CD14-positive monocyte (primary cell): ENCODE measurements around the gene CDC6. TPM values are rescaled to one million over a fixed set of nuclear protein-coding genes. Genes with fewer than 3 reads are reported as not detected.

Experiments
- DNase-seq, 3 donors: peaks; one replicate each; pipeline ENCODE4 v3.0.0-alpha.2; 2011 to 2022
- H2AFZ ChIP-seq: 2 replicates; pipeline ENCODE4 v1.6.0; 2012; ENCODE audit warnings: mild to moderate bottlenecking, low read depth, low read length, inconsistent platforms; ENCODE audit not compliant: insufficient read depth, poor library complexity, severe bottlenecking
- H3K27ac ChIP-seq, 2 donors: 1 replicate in 1 of 2; 2 replicates in 1 of 2; pipeline ENCODE4 v1.5.1; 2012 to 2013; ENCODE audit warnings: low read length in 2 of 2, control low read depth in 1 of 2, inconsistent platforms in 1 of 2, low read depth in 1 of 2, mild to moderate bottlenecking in 1 of 2
- H3K27me3 ChIP-seq, 2 donors: one replicate each; pipeline versions ENCODE4 v1.6.0 to v1.6.1; 2011 to 2013; ENCODE audit warnings: low read length in 2 of 2; ENCODE audit not compliant: control insufficient read depth in 2 of 2, insufficient read depth in 2 of 2
- H3K36me3 ChIP-seq, 2 donors: replicated peaks in 1 of 2; 1 replicate in 1 of 2; 2 replicates in 1 of 2; pipeline versions ENCODE4 v1.5.1 to v1.6.1; 2012 to 2013; ENCODE audit warnings: low read length in 2 of 2, control low read depth in 1 of 2, inconsistent platforms in 1 of 2, mild to moderate bottlenecking in 1 of 2; ENCODE audit not compliant: insufficient read depth in 2 of 2, control insufficient read depth in 1 of 2
- H3K4me1 ChIP-seq, 2 donors: 1 replicate in 1 of 2; 2 replicates in 1 of 2; pipeline versions ENCODE4 v1.5.1 to v1.6.1; 2012 to 2013; ENCODE audit warnings: low read length in 2 of 2, control low read depth in 1 of 2, inconsistent platforms in 1 of 2, mild to moderate bottlenecking in 1 of 2, moderate library complexity in 1 of 2; ENCODE audit not compliant: insufficient read depth in 2 of 2, control insufficient read depth in 1 of 2
- H3K4me2 ChIP-seq: replicated peaks from 2 replicates; pipeline ENCODE3; 2012; ENCODE audit warnings: low read length, moderate library complexity, mild to moderate bottlenecking; ENCODE audit not compliant: poor library complexity, severe bottlenecking; ENCODE audit errors: extremely low read depth
- H3K4me3 ChIP-seq, 3 experiments: fragments of 200-600 bp in 1 of 3; sonication (generic) in 1 of 3; replicated peaks in 1 of 3; 1 replicate in 2 of 3; 2 replicates in 1 of 3; pipeline ENCODE4 v1.5.1; 2011 to 2013; ENCODE audit warnings: low read length in 3 of 3, mild to moderate bottlenecking in 3 of 3, control low read depth in 2 of 3, low read depth in 2 of 3, inconsistent platforms in 1 of 3, moderate library complexity in 1 of 3
- H3K79me2 ChIP-seq: 2 replicates; pipeline ENCODE4 v1.6.0; 2012; ENCODE audit warnings: mild to moderate bottlenecking, control low read depth, inconsistent platforms, low read length, moderate library complexity; ENCODE audit not compliant: insufficient read depth
- H3K9ac ChIP-seq: 2 replicates; pipeline ENCODE4 v1.6.0; 2017; ENCODE audit warnings: low read length, mild to moderate bottlenecking; ENCODE audit not compliant: insufficient read depth, poor library complexity, severe bottlenecking
- H3K9me3 ChIP-seq, 2 donors: replicated peaks in 1 of 2; 1 replicate in 1 of 2; 2 replicates in 1 of 2; pipeline versions ENCODE4 v1.5.1 to v1.6.1; 2012 to 2013; ENCODE audit warnings: low read length in 2 of 2, control low read depth in 1 of 2; ENCODE audit not compliant: control insufficient read depth in 1 of 2, insufficient read depth in 1 of 2
- H4K20me1 ChIP-seq: 2 replicates; pipeline ENCODE4 v1.6.0; 2012; ENCODE audit warnings: mild to moderate bottlenecking, low read length, control low read depth, moderate library complexity; ENCODE audit not compliant: insufficient read depth
- H3K27ac Mint-ChIP-seq, 7 donors: one replicate each; pipeline ENCODE4 v1.8.0; 2020; ENCODE audit warnings: mild to moderate bottlenecking in 7 of 7, mixed read lengths in 7 of 7, moderate library complexity in 6 of 7, inconsistent platforms in 2 of 7
- H3K27me3 Mint-ChIP-seq, 3 donors: one replicate each; pipeline ENCODE4 v1.8.0; 2021 to 2022; ENCODE audit warnings: low read depth in 3 of 3, mild to moderate bottlenecking in 3 of 3, mixed read lengths in 3 of 3, moderate library complexity in 3 of 3, inconsistent platforms in 1 of 3
- H3K36me3 Mint-ChIP-seq, 2 donors: one replicate each; pipeline ENCODE4 v1.8.0; 2020; ENCODE audit warnings: mixed read lengths in 2 of 2, inconsistent platforms in 1 of 2, mild to moderate bottlenecking in 1 of 2
- H3K4me1 Mint-ChIP-seq: one replicate; pipeline ENCODE4 v1.8.0; 2020; ENCODE audit warnings: mild to moderate bottlenecking, mixed read lengths
- H3K4me3 Mint-ChIP-seq, 2 donors: one replicate each; pipeline ENCODE4 v1.8.0; 2020; ENCODE audit warnings: mild to moderate bottlenecking in 2 of 2, mixed read lengths in 2 of 2, moderate library complexity in 1 of 2
- H3K9me3 Mint-ChIP-seq, 7 donors: one replicate each; pipeline ENCODE4 v1.8.0; 2020 to 2022; ENCODE audit warnings: mixed read lengths in 7 of 7, mild to moderate bottlenecking in 6 of 7, moderate library complexity in 6 of 7, inconsistent platforms in 2 of 7
- CTCF ChIP-seq: fragments of 200-600 bp; IDR thresholded peaks from one replicate; pipeline ENCODE4 v1.8.0; 2022; ENCODE audit warnings: antibody characterized with exemption, mild to moderate bottlenecking
- WGBS: methylation state at CpG from one replicate; pipeline ENCODE4 v1.1.5; 2013; ENCODE audit warnings: missing lambda C conversion rate; ENCODE audit not compliant: insufficient coverage; 5-methylcytosine and 5-hydroxymethylcytosine counted together
- intact Hi-C, 2 donors: fragments of 100-400 bp; cut with micrococcal nuclease; formaldehyde crosslinking; loops; one replicate each; pipeline versions ENCODE4 v1.15.0 to v1.15.1; 2023
- polyA plus RNA-seq, 3 donors: library from polyadenylated mRNA; depleted of rRNA in 1 of 3; unstranded in 2 of 3; stranded (reverse) in 1 of 3; fragments of 300-500 nt in 2 of 3; fragments of >200 nt in 1 of 3; fragmentation: Illumina TruSeq in 2 of 3; gene quantifications; 1 replicate in 2 of 3; 2 replicates in 1 of 3; pipeline ENCODE4 v1.2.3, GENCODE V29; 2012 to 2021

Gene CDC6
- polyA plus RNA-seq, 3 donors = 0.11 to 0.21 TPM; not detected in 1

DNA sequence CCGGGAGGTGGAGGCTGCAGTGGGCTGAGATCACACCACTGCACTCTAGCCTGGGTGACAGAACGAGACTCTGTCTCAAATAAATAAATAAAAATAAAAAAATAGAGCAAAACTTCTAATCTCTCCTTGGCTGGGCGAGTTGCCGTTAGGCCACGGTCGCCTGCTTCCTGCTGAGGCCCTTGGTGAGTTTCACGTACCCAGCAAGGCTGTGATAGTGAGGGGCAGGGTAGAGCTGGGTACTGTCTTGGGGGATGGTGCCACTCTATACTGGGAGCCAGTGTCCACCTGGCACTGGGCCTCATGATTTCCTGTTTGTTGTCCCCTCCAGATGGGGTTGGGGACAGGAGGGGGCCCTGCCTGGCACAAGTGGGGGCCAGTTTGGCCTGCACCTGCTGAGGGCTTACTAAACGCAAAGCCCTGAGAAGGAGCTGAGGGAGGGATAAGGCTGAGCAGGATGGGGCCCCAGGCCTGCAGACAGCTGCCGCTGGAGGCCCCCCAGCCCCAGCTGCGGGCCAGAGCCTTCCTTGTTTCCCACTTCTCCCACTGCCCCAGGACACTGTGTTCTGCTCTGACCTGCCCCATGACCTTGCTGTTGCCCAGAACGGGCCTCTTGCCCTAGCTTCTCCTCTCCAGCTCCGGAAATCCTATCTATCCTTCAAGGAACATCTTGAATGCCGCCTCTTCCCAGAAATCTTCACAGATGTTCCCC lies 51.4 kb downstream of the CDC6 start:
- intact Hi-C loops = no loop called here
- H3K4me1 Mint-ChIP-seq = peaks cover 71% of the 10 kb centered on the region
- H3K9ac ChIP-seq = no peak overlapping the region
- peak overlapping the region; percentile 90 for H3K4me2 ChIP-seq
- peaks cover 97% of the 10 kb centered on the region for H3K79me2 ChIP-seq
- H2AFZ ChIP-seq = no peak overlapping the region
- TF ChIP-seq CTCF = no peak
- H4K20me1 ChIP-seq = peaks cover 43% of the 10 kb centered on the region
- H3K36me3 Mint-ChIP-seq = peaks cover 39 to 63% of the 10 kb centered on the region in 2 donors
- H3K27me3 Mint-ChIP-seq = peaks cover 1 to 4% (median 2%) of the 10 kb centered on the region in 3 donors
- peaks cover 7 to 24% of the 10 kb centered on the region in 2 donors for H3K36me3 ChIP-seq
- peaks cover 81 to 83% of the 10 kb centered on the region in 2 donors for H3K4me1 ChIP-seq
- peak overlapping the region; percentile 25 to 97 for H3K27ac ChIP-seq
- no peaks in the 10 kb centered on the region for H3K9me3 ChIP-seq
- peak overlapping the region; percentile 56 to 60 for H3K4me3 Mint-ChIP-seq
- no peaks in the 10 kb centered on the region for H3K27me3 ChIP-seq
- peaks cover 0 to 4% (median 0%) of the 10 kb centered on the region in 7 donors for H3K9me3 Mint-ChIP-seq
- no peak for DNase-seq
- H3K4me3 ChIP-seq = peak overlapping the region in 1 of 3 experiments; percentile 99
- WGBS = 18% methylated on average over 8 of the region's 13 CpGs
- H3K27ac Mint-ChIP-seq = peak overlapping the region; percentile 80 to 97 (median 90)

DNA sequence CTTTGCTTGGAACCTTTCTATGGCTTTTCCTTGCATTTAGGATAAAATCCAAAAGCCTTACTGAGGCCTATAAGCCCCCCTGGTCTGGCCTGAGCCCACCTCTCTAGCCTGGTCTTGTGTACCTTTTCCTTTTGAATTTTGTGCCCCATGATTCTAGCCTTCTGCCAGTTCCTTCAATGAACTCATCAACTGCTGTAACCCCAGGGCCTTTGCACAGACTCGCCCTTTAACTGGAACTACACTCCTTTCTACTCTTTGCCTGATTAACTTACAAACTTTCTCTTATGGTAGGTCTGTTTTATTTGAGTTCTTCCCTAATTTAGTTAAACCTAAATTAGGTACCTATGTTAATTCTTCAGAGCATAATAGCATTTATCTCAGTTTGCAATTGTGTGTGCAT lies 52.6 kb downstream of the CDC6 start:
- Histone ChIP-seq H3K4me2 (peak overlapping the region; percentile 90), H3K36me3 (peaks cover 7 to 24% of the 10 kb centered on the region in 2 donors), H2AFZ (no peak overlapping the region), H3K79me2 (peaks cover 97% of the 10 kb centered on the region), H3K9ac (peak overlapping the region; percentile 95), H3K27ac (peak overlapping the region; percentile 32 to 97), H3K4me3 (peak overlapping the region in 1 of 3 experiments; percentile 99), H4K20me1 (peaks cover 53% of the 10 kb centered on the region), H3K9me3 (no peaks in the 10 kb centered on the region), H3K27me3 (no peaks in the 10 kb centered on the region), H3K4me1 (peaks cover 81 to 83% of the 10 kb centered on the region in 2 donors)
- peak overlapping the region; percentile 60 to 99 for H3K4me3 Mint-ChIP-seq
- peaks cover 70% of the 10 kb centered on the region for H3K4me1 Mint-ChIP-seq
- no peak for TF ChIP-seq CTCF
- H3K27ac Mint-ChIP-seq = peak overlapping the region; percentile 88 to 97 (median 95)
- no CpG with 5 or more reads among the region's 1 CpG for WGBS
- H3K36me3 Mint-ChIP-seq = peaks cover 43 to 67% of the 10 kb centered on the region in 2 donors
- H3K27me3 Mint-ChIP-seq = peaks cover 1 to 4% (median 2%) of the 10 kb centered on the region in 3 donors
- peaks cover 0 to 4% (median 0%) of the 10 kb centered on the region in 7 donors for H3K9me3 Mint-ChIP-seq
- intact Hi-C loops = loop anchor here in 1 of 2 donors (2.0 to 5.0 kb wide), 2 partner anchors 18 to 33 kb away; partner anchors contain the start of gene RARA
- DNase-seq = no peak
